Measurements from ENCODE around the gene RING1.

- no peak for TF ChIP-seq CTCF (IDR thresholded peaks at IDR 0.05)
- TF ChIP-seq POLR2A (IDR thresholded peaks at IDR 0.05) = no peak
Observed at GRCh38 chr6:33165581-33166258, 42.6 kb upstream of the RING1 start.

Measured in uterus (tissue), 2 donors.